ENCODE data around the gene TBL1Y. TPM values are rescaled to one million over a fixed set of nuclear protein-coding genes. Genes with fewer than 3 reads are reported as not detected.

TBL1Y gene
- total RNA-seq, 1 donor from 2014 or later = 1.2 TPM

- H3K4me3 ChIP-seq (ENCODE audit: low read depth, low read length) = no peak overlapping the region
- no peak for DNase-seq (ENCODE audit: low read depth)
- TF ChIP-seq, protein P1, sequence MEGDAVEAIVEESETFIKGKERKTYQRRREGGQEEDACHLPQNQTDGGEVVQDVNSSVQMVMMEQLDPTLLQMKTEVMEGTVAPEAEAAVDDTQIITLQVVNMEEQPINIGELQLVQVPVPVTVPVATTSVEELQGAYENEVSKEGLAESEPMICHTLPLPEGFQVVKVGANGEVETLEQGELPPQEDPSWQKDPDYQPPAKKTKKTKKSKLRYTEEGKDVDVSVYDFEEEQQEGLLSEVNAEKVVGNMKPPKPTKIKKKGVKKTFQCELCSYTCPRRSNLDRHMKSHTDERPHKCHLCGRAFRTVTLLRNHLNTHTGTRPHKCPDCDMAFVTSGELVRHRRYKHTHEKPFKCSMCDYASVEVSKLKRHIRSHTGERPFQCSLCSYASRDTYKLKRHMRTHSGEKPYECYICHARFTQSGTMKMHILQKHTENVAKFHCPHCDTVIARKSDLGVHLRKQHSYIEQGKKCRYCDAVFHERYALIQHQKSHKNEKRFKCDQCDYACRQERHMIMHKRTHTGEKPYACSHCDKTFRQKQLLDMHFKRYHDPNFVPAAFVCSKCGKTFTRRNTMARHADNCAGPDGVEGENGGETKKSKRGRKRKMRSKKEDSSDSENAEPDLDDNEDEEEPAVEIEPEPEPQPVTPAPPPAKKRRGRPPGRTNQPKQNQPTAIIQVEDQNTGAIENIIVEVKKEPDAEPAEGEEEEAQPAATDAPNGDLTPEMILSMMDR (conservative IDR thresholded peaks at IDR 0.05; ENCODE audit: low read depth, low read length) = no peak
These were observed 192.2 kb downstream of the TBL1Y start for GRCh38 chrY:7102680-7103079.

GRCh38 chrY:7107179-7107578 lies 196.7 kb downstream of the TBL1Y start:
- TF ChIP-seq, protein P1 (conservative IDR thresholded peaks at IDR 0.05; ENCODE audit: low read depth, low read length) = no peak
- H3K4me3 ChIP-seq (ENCODE audit: low read depth, low read length) = no peak overlapping the region
- DNase-seq (ENCODE audit: low read depth) = no peak

DNA sequence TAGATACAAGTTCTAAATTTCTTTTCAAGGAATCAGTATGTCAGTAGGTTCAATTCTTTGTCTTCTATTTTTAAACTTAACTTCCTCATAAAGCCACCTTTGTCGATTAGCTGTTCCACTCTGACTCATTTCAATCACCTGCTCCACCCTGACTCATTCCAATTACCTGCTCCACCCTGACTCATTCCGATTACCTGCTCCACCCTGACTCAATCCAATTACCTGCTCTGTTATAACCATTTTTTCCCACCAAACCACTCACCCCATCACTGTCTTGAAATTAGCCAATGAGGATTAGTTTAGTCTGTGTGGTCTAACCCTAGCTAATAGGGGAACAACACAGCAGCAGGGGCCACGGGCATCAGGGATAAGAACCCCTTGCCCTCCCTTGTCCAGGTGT lies 199.6 kb downstream of the TBL1Y start:
- DNase-seq (ENCODE audit: low read depth) = no peak

DNA sequence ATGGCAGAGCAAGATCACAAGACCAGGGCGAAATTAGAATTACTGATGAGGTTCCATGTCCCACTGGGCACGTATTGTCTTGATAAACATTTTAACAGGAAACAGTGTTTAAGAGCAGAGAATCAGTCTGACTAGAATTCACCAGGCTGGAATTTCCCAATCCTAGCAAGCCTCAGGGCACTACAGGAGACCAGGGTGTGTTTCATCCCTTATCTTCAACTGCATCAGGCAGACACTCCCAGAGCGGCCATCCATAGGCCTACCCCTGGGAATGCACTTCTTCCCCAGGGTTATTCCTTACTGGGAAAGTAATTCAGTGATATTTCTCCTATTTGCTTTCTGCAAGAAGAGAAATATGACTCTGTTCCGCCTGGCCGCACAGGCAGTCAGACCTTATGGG lies 205.4 kb downstream of the TBL1Y start:
- TF ChIP-seq, protein P1 (conservative IDR thresholded peaks at IDR 0.05; ENCODE audit: low read depth, low read length) = no peak
- DNase-seq (ENCODE audit: low read depth) = no peak
- H3K4me3 ChIP-seq (ENCODE audit: low read depth, low read length) = no peak overlapping the region

More for the DNA sequence above, 199.6 kb downstream of the TBL1Y start:
- TF ChIP-seq, protein P1 (conservative IDR thresholded peaks at IDR 0.05; ENCODE audit: low read depth, low read length) = no peak
- no peak overlapping the region for H3K4me3 ChIP-seq (ENCODE audit: low read depth, low read length)

GRCh38 chrY:7122202-7122601 lies 211.7 kb downstream of the TBL1Y start:
- H3K4me3 ChIP-seq (ENCODE audit: low read depth, low read length) = no peak overlapping the region
- TF ChIP-seq, protein P1 (conservative IDR thresholded peaks at IDR 0.05; ENCODE audit: low read depth, low read length) = no peak
- DNase-seq (ENCODE audit: low read depth) = no peak

- no peak overlapping the region for H3K4me3 ChIP-seq (ENCODE audit: low read depth, low read length)
- TF ChIP-seq, protein P1 (conservative IDR thresholded peaks at IDR 0.05; ENCODE audit: low read depth, low read length) = no peak
- DNase-seq (ENCODE audit: low read depth) = no peak
These were observed 214.9 kb downstream of the TBL1Y start for GRCh38 chrY:7125136-7126056.

DNA sequence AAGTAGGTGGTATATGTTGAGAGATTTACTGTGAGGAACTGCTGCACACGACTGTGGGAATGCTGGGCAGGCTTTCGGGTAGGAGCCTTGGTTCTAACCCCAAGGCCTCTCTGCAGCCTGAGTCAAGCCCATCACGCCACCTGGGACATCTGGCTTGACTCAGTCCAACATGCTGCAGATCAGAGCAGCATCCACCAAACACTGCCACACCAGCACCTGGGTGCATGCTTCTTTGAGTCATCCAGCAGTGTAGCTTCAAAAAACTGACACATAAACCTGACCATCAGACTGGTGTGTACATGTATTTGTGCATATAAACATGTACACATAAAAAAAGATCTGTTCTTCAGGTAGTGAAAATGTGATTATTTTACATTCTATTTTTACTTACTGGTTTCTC lies 217.7 kb downstream of the TBL1Y start:
- no peak for DNase-seq (ENCODE audit: low read depth)
- TF ChIP-seq, protein P1 (conservative IDR thresholded peaks at IDR 0.05; ENCODE audit: low read depth, low read length) = no peak
- H3K4me3 ChIP-seq (ENCODE audit: low read depth, low read length) = no peak overlapping the region

Measured in epithelial cell of proximal tubule (primary cell).